COLO829 (cell line): ENCODE results near the gene SMCO4.

ENCODE experiments used
- DNase-seq: peaks from one replicate; pipeline ENCODE4 v3.0.0; 2012; ENCODE audit warnings: low spot score

The SMCO4 gene

GRCh38 chr11:93528757-93529645 is 14.2 kb downstream of the SMCO4 start:
- no peak for DNase-seq

DNA sequence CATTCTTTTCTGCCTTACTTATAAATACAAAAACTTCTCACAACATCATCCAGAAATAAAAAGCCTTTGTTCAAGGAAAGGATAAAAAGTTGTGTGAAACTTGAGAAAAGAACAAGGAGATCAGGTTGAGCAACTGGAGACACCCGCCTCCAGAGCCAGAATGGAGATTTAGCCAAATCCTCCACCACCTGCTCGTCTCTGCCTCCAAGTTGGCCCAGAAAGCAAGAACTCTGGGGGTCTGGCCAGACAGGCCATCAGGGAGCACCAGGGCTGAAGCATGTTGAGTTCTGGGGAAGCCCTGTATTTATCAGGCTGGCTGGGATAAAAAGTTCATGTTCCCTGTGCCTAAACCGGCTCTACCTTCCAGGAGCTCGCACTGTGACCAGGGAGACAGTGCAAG is 14.9 kb downstream of the SMCO4 start:
- DNase-seq, result no peak

GRCh38 chr11:93526641-93527583 is 16.3 kb downstream of the SMCO4 start:
- no peak for DNase-seq

DNA sequence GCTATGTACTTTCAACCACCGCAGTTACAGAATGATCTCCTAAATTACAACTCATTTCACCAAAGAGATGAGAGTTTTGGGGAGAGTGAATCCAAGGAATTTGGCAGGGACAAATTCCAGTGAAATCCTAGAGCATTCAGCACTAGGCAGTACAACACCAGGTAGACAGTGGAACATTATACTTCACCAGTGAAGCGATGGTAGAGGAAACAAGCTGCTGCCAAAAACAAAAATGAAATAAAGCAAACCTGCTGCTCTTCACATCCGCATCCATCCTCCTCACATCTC is 16.9 kb downstream of the SMCO4 start:
- no peak for DNase-seq

GRCh38 chr11:93525601-93526345 is 17.4 kb downstream of the SMCO4 start:
- no peak for DNase-seq

- no peak for DNase-seq
Observed at GRCh38 chr11:93524858-93525257, 18.3 kb downstream of the SMCO4 start.

GRCh38 chr11:93524173-93524536 is 19.0 kb downstream of the SMCO4 start:
- no peak for DNase-seq

GRCh38 chr11:93520726-93521509 is 22.3 kb downstream of the SMCO4 start:
- no peak for DNase-seq

DNA sequence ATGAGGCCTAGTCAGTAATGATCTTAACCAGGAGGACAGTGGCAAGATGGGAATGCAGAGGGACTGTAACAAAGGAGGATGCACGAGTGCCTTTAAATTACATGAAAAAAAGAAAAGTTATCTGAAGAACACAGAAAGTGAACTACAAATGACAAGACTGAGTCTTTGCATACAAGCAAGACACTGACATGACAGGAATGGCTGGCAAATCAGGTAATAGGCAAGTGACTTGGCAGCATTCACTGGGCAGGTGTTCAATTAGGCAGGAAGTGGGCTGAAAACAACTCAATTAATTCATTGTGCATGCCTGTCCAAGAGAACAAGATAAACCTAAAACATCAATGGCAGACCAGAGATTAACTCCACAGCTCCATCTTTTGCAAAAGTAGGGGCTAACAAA is 24.0 kb downstream of the SMCO4 start:
- no peak for DNase-seq

DNA sequence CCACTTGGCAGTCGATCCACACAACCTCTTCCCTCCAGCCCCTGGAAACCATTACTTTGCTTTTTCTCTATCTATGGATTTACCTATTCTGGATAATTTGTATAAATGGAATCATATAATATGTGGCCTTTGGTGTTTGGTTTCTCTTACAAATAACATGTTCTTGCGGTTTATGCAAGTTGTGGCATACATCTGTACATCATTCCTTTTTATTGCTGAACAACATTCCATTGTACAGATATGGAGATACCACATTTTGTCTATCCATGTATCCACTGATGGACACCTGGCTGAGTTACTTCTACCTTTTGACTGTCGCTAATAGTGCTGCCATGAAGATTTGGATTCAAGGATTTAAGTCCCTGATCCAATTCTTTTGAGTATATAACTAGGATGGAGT is 25.1 kb downstream of the SMCO4 start:
- DNase-seq, result no peak

DNA sequence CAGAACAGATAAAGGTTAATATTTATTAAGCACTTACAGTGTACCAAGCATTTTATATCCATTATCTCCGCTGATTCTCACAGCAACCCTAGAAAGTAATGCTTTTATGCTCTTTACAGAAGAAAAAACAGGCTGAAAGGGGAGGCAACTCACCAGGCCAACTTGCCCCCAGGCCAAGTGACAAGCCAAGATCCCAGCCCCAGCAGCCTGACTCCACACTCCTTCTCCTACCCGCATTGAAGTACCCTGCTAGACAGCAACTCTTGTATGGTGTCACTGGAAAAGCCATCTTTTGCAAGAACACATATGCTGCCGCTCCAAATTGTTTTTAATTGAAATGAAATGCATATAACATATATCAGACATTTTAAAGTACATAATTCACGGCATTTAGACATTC is 25.6 kb downstream of the SMCO4 start:
- no peak for DNase-seq

DNA sequence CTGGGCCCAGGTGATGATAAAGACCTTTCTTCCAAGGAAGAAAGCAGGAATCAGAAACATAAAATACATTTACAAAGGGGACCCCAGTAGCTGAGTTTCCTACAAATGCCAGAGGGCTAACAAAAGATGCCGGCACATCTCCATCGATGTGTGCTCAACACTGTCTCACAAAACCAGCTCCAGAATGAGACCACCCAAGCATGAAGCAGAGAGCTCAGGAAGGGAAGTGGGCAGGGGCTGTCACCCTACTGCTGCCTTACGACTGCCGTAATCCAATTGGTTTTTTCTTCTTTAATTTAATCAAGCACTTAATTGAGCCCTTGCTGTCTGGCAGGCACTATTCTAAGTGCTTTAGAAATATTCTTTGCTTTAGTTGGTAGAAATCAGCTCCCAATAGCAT is 26.1 kb downstream of the SMCO4 start:
- DNase-seq, result no peak

GRCh38 chr11:93515441-93516025 is 27.7 kb downstream of the SMCO4 start:
- no peak for DNase-seq

GRCh38 chr11:93514712-93515111 is 28.5 kb downstream of the SMCO4 start:
- no peak for DNase-seq

- no peak for DNase-seq
Observed at GRCh38 chr11:93513772-93514171, 29.4 kb downstream of the SMCO4 start.

- no peak for DNase-seq
Observed at GRCh38 chr11:93512949-93513667, 30.1 kb downstream of the SMCO4 start.

- DNase-seq, result no peak
Observed at GRCh38 chr11:93512073-93512475, 31.1 kb downstream of the SMCO4 start.

- no peak for DNase-seq
Observed at GRCh38 chr11:93510196-93510873, 32.9 kb downstream of the SMCO4 start.

GRCh38 chr11:93507517-93507916 is 35.7 kb downstream of the SMCO4 start:
- no peak for DNase-seq

- DNase-seq, result no peak
Observed at GRCh38 chr11:93505703-93506102, 37.5 kb downstream of the SMCO4 start.
